GM12878 (cell line): ENCODE data around the gene SSNA1.

ENCODE experiments used
- ZBTB11 ChIP-seq: fragments of 450-650 bp; formaldehyde crosslinking; IDR thresholded peaks from 2 replicates; pipeline ENCODE4 v1.5.0; 2022; ENCODE audit warnings: mild to moderate bottlenecking, missing genetic modification characterization
- TF ChIP-seq, protein P1 (sequence below), 3 experiments: IDR thresholded peaks in 2 of 3; conservative IDR thresholded peaks in 1 of 3; 2 replicates each; pipeline ENCODE4 v1.5.1; 2011; ENCODE audit warnings: low read depth in 3 of 3, low read length in 3 of 3, mild to moderate bottlenecking in 3 of 3, control low read depth in 2 of 3, moderate library complexity in 2 of 3, inconsistent platforms in 1 of 3, mixed read lengths in 1 of 3; ENCODE audit not compliant: control insufficient read depth in 2 of 3, insufficient read depth in 1 of 3; ENCODE audit errors: extremely low read depth in 1 of 3

DNA sequence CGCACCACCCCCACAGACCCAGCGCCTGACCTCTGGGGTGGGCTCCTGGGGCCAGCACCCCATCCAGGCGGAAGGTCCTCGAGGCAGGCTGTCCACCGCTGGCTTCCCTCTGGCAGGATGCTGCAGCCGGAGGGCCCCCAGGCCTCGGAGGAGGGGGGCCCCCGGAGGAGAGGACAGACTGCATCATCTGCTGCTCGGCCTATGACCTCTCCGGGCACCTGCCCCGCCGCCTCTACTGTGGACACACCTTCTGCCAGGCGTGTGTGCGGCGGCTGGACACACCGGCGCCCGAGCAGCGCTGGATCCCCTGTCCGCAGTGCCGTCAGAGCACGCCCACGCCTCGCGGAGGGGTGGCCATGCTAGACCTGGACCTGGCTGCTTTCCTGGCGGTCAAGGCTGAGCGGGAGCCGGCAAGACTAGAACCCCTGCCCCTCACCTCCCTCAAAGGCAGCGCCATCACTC lies 40.1 kb downstream of the SSNA1 start:
- TF ChIP-seq ZBTB11 = no peak
- TF ChIP-seq, protein P1, sequence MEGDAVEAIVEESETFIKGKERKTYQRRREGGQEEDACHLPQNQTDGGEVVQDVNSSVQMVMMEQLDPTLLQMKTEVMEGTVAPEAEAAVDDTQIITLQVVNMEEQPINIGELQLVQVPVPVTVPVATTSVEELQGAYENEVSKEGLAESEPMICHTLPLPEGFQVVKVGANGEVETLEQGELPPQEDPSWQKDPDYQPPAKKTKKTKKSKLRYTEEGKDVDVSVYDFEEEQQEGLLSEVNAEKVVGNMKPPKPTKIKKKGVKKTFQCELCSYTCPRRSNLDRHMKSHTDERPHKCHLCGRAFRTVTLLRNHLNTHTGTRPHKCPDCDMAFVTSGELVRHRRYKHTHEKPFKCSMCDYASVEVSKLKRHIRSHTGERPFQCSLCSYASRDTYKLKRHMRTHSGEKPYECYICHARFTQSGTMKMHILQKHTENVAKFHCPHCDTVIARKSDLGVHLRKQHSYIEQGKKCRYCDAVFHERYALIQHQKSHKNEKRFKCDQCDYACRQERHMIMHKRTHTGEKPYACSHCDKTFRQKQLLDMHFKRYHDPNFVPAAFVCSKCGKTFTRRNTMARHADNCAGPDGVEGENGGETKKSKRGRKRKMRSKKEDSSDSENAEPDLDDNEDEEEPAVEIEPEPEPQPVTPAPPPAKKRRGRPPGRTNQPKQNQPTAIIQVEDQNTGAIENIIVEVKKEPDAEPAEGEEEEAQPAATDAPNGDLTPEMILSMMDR (IDR thresholded peaks at IDR 0.05 in 2 of 3, conservative IDR thresholded peaks at IDR 0.05 in 1 of 3; ENCODE audit: control insufficient read depth in 2 of 3, extremely low read depth in 1 of 3, insufficient read depth in 1 of 3, low read depth in 3 of 3, low read length in 3 of 3) = no peak
